Esophagus squamous epithelium (tissue), 5 donors: ENCODE results near the gene PLA2G2A. TPM values are rescaled to one million over a fixed set of nuclear protein-coding genes. Genes with fewer than 3 reads are reported as not detected.

ENCODE experiments used
- DNase-seq: peaks from one replicate; lab custom pipeline; 2025; lab: John Stamatoyannopoulos, UW
- H3K27ac ChIP-seq, 4 donors: fragments of 200-600 bp; sonication (generic); one replicate each; pipeline ENCODE4 v1.5.1; 2016 to 2019; ENCODE audit warnings: mild to moderate bottlenecking in 1 of 4
- H3K27me3 ChIP-seq, 4 donors: fragments of 200-600 bp; sonication (generic); 1 replicate in 3 of 4; 2 replicates in 1 of 4; pipeline versions ENCODE4 v1.5.1 to v1.6.0; 2017 to 2021; ENCODE audit warnings: antibody characterized with exemption in 1 of 4
- H3K36me3 ChIP-seq, 3 donors: fragments of 200-600 bp; sonication (generic); one replicate each; pipeline ENCODE4 v1.5.1; 2016 to 2019
- H3K4me1 ChIP-seq, 3 donors: fragments of 200-600 bp; sonication (generic); one replicate each; pipeline ENCODE4 v1.5.1; 2017 to 2019
- H3K4me3 ChIP-seq, 4 donors: fragments of 200-600 bp; sonication (generic); 1 replicate in 3 of 4; 2 replicates in 1 of 4; pipeline ENCODE4 v1.5.1; 2016 to 2019; ENCODE audit warnings: mild to moderate bottlenecking in 2 of 4, moderate library complexity in 1 of 4
- H3K9me3 ChIP-seq, 3 donors: fragments of 200-600 bp; sonication (generic); one replicate each; pipeline ENCODE4 v1.5.1; 2016 to 2019
- CTCF ChIP-seq, 6 experiments: fragments of 450-650 bp in 4 of 6; fragments of 200-600 bp in 2 of 6; sonication (generic) in 2 of 6; IDR thresholded peaks; one replicate each; pipeline ENCODE4 v1.5.1; 2016 to 2019; ENCODE audit warnings: antibody characterized with exemption in 6 of 6, mild to moderate bottlenecking in 4 of 6, moderate library complexity in 4 of 6
- POLR2A ChIP-seq, 4 donors: fragments of 450-650 bp; IDR thresholded peaks; one replicate each; pipeline ENCODE4 v1.6.1; 2017; ENCODE audit warnings: antibody characterized with exemption in 4 of 4, mild to moderate bottlenecking in 4 of 4, moderate library complexity in 3 of 4
- WGBS, 2 donors: methylation state at CpG; one replicate each; pipeline ENCODE4 v1.1.5; 2018; 5-methylcytosine and 5-hydroxymethylcytosine counted together
- intact Hi-C: fragments of 100-400 bp; cut with DNase I; formaldehyde crosslinking; loops from one replicate; pipeline ENCODE4 v1.15.0; 2022
- total RNA-seq, 4 donors: library from RNA; depleted of rRNA; stranded (reverse); fragments of >200 nt; gene quantifications; one replicate each; pipeline ENCODE4 v1.1.0, GENCODE V29; 2016
- donor health status: DM: yes; HTN: yes; CAD: no.

The PLA2G2A gene
- total RNA-seq, 4 donors from 2014 or later, result 17.8 to 150 (median 29.7) TPM

GRCh38 chr1:19942657-19943056 lies 36.8 kb downstream of the PLA2G2A start:
- WGBS, 2 donors, result 84 to 91% methylated on average over 2 of the region's 2 CpGs
- intact Hi-C loops, result no loop called here
- TF ChIP-seq CTCF (IDR thresholded peaks at IDR 0.05) (no peak), POLR2A (IDR thresholded peaks at IDR 0.05) (no peak)

GRCh38 chr1:19942088-19942487 lies 37.3 kb downstream of the PLA2G2A start:
- Histone ChIP-seq H3K36me3 (no peaks in the 10 kb centered on the region), H3K27me3 (peaks cover 0 to 22% (median 0%) of the 10 kb centered on the region in 4 donors), H3K9me3 (no peaks in the 10 kb centered on the region), H3K27ac (no peak overlapping the region), H3K4me1 (no peaks in the 10 kb centered on the region), H3K4me3 (no peak overlapping the region)
- intact Hi-C loops, result no loop called here
- TF ChIP-seq POLR2A (IDR thresholded peaks at IDR 0.05), result no peak
- TF ChIP-seq CTCF (IDR thresholded peaks at IDR 0.05), result no peak
- whole genome bisulfite sequencing, 2 donors, result 65 to 87% methylated on average over 3 of the region's 3 CpGs
- DNase-seq, result no peak

More at GRCh38 chr1:19942657-19943056, 36.8 kb downstream of the PLA2G2A start:
- Histone ChIP-seq H3K4me3 (no peak overlapping the region), H3K27ac (no peak overlapping the region), H3K9me3 (no peaks in the 10 kb centered on the region), H3K4me1 (no peaks in the 10 kb centered on the region), H3K36me3 (no peaks in the 10 kb centered on the region), H3K27me3 (peaks cover 0 to 28% (median 0%) of the 10 kb centered on the region in 4 donors)
- DNase-seq, result no peak

GRCh38 chr1:19941206-19941568 lies 38.2 kb downstream of the PLA2G2A start:
- 74 to 90% methylated on average over 2 to 3 of the region's 3 CpGs for WGBS, 2 donors
- Histone ChIP-seq H3K4me1 (no peaks in the 10 kb centered on the region), H3K27ac (no peak overlapping the region), H3K9me3 (no peaks in the 10 kb centered on the region), H3K36me3 (no peaks in the 10 kb centered on the region), H3K27me3 (peaks cover 0 to 15% (median 0%) of the 10 kb centered on the region in 4 donors), H3K4me3 (no peak overlapping the region)
- intact Hi-C loops, result no loop called here
- no peak for DNase-seq
- TF ChIP-seq CTCF (IDR thresholded peaks at IDR 0.05), result no peak
- no peak for TF ChIP-seq POLR2A (IDR thresholded peaks at IDR 0.05)

GRCh38 chr1:19940486-19941205 lies 38.8 kb downstream of the PLA2G2A start:
- Histone ChIP-seq H3K27me3 (peaks cover 0 to 10% (median 0%) of the 10 kb centered on the region in 4 donors), H3K9me3 (no peaks in the 10 kb centered on the region), H3K36me3 (no peaks in the 10 kb centered on the region), H3K4me1 (no peaks in the 10 kb centered on the region), H3K4me3 (no peak overlapping the region), H3K27ac (no peak overlapping the region)
- no peak for DNase-seq
- 46 to 49% methylated on average over 7 of the region's 7 CpGs for WGBS, 2 donors
- TF ChIP-seq CTCF (IDR thresholded peaks at IDR 0.05), result no peak
- no peak for TF ChIP-seq POLR2A (IDR thresholded peaks at IDR 0.05)
- intact Hi-C loops, result no loop called here

GRCh38 chr1:19938472-19938871 lies 40.9 kb downstream of the PLA2G2A start:
- Histone ChIP-seq H3K4me1 (no peaks in the 10 kb centered on the region), H3K9me3 (no peaks in the 10 kb centered on the region), H3K27ac (no peak overlapping the region), H3K36me3 (no peaks in the 10 kb centered on the region), H3K27me3 (peaks cover 0 to 4% (median 0%) of the 10 kb centered on the region in 4 donors), H3K4me3 (no peak overlapping the region)
- no peak for TF ChIP-seq POLR2A (IDR thresholded peaks at IDR 0.05)
- no peak for TF ChIP-seq CTCF (IDR thresholded peaks at IDR 0.05)
- 80 to 89% methylated on average over 1 of the region's 1 CpG for WGBS, 2 donors
- no peak for DNase-seq
- intact Hi-C loops, result no loop called here
